HFF-Myc (cell line): Measurements from ENCODE around the gene DLG2.

Experiments
- DNase-seq: peaks from one replicate; pipeline ENCODE4 v3.0.0-alpha.2; 2011; ENCODE audit warnings: low read depth; ENCODE audit errors: extremely low read depth
- H3K4me3 ChIP-seq: replicated peaks from 2 replicates; pipeline ENCODE4 v1.5.1; 2011; ENCODE audit warnings: low read depth, mild to moderate bottlenecking, control low read depth, low read length
- CTCF ChIP-seq: IDR thresholded peaks from 2 replicates; pipeline ENCODE4 v1.5.1; 2012; ENCODE audit warnings: mild to moderate bottlenecking, low read depth, low read length, control low read depth; ENCODE audit errors: missing control alignments

DLG2 gene

GRCh38 chr11:84249344-84250135, 1377.6 kb downstream of the DLG2 start:
- no peak overlapping the region for H3K4me3 ChIP-seq
- no peak for TF ChIP-seq CTCF
- DNase-seq, result no peak

GRCh38 chr11:84247926-84248325, 1379.2 kb downstream of the DLG2 start:
- TF ChIP-seq CTCF, result no peak
- DNase-seq, result no peak
- no peak overlapping the region for H3K4me3 ChIP-seq

- H3K4me3 ChIP-seq, result no peak overlapping the region
- DNase-seq, result no peak
- TF ChIP-seq CTCF, result no peak
Measured at GRCh38 chr11:84247129-84247528, 1380.0 kb downstream of the DLG2 start.

- no peak overlapping the region for H3K4me3 ChIP-seq
- DNase-seq, result no peak
- no peak for TF ChIP-seq CTCF
Measured at GRCh38 chr11:84243629-84244263, 1383.4 kb downstream of the DLG2 start.

GRCh38 chr11:84241343-84242131, 1385.6 kb downstream of the DLG2 start:
- no peak overlapping the region for H3K4me3 ChIP-seq
- DNase-seq, result no peak

GRCh38 chr11:84240847-84241246, 1386.3 kb downstream of the DLG2 start:
- TF ChIP-seq CTCF, result no peak
- DNase-seq, result no peak
- H3K4me3 ChIP-seq, result no peak overlapping the region

More at GRCh38 chr11:84241343-84242131, 1385.6 kb downstream of the DLG2 start:
- TF ChIP-seq CTCF, result no peak
